Ovary (tissue), 3 donors: ENCODE measurements around the gene SSU72.

Source experiments
- CTCF ChIP-seq, 3 donors: fragments of 450-650 bp in 2 of 3; fragments of 200-600 bp in 1 of 3; IDR thresholded peaks; one replicate each; pipeline versions ENCODE4 v1.5.1 to v1.8.0; 2016 to 2022; ENCODE audit warnings: antibody characterized with exemption in 3 of 3, mild to moderate bottlenecking in 1 of 3
- EP300 ChIP-seq: sonication (generic); formaldehyde crosslinking; IDR thresholded peaks from one replicate; pipeline ENCODE4 v1.6.1; 2017; ENCODE audit warnings: antibody characterized with exemption
- POLR2A ChIP-seq: fragments of 450-650 bp; IDR thresholded peaks from one replicate; pipeline ENCODE4 v1.6.1; 2017; ENCODE audit warnings: antibody characterized with exemption, mild to moderate bottlenecking, moderate library complexity
- donor health status: DM: no; HTN: no; CAD: no.

GRCh38 chr1:1614954-1615255 is 40.2 kb upstream of the SSU72 start:
- no peak for TF ChIP-seq POLR2A
- TF ChIP-seq CTCF (IDR thresholded peaks at IDR 0.05): no peak
- TF ChIP-seq EP300: no peak
